Activated CD4-positive, alpha-beta T cell treated with anti-CD3 and anti-CD28 coated beads for 4 hours (primary cell): Measurements from ENCODE around the gene TBX4.

Experiments used
- DNase-seq, 2 donors: peaks; one replicate each; pipeline ENCODE4 v3.0.0-alpha.2; 2020

The TBX4 gene

GRCh38 chr17:61533797-61534196, 81.6 kb downstream of the TBX4 start:
- DNase-seq = no peak

- no peak for DNase-seq
These were observed 82.2 kb downstream of the TBX4 start for GRCh38 chr17:61534414-61534813.
